HG03196 (cell line): Measurements from ENCODE around the gene LTBP1.

Experiments used
- ATAC-seq: cut with Tn5 transposase; IDR thresholded peaks from one replicate; pipeline ENCODE4 v1.9.1; 2021; ENCODE audit not compliant: unreplicated experiment

LTBP1 gene

GRCh38 chr2:33108483-33109443, 162.0 kb downstream of the LTBP1 start:
- no peak for ATAC-seq

DNA sequence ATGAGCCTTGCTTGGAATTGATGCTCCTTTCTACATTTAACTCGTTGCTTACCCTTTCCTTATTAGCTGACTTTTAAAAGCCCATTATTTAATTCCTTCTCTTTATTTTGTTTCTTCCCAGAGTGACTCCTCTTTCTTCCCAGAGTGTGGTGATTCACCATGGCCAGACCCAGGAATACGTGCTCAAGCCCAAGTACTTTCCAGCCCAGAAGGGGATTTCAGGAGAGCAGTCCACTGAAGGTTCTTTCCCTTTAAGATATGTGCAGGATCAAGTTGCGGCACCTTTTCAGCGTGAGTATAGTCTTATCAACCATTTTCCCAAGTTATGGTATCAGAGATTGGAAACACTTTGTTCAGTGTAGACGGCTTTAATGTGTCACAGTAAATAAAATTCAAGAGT, 163.7 kb downstream of the LTBP1 start:
- ATAC-seq, result no peak

DNA sequence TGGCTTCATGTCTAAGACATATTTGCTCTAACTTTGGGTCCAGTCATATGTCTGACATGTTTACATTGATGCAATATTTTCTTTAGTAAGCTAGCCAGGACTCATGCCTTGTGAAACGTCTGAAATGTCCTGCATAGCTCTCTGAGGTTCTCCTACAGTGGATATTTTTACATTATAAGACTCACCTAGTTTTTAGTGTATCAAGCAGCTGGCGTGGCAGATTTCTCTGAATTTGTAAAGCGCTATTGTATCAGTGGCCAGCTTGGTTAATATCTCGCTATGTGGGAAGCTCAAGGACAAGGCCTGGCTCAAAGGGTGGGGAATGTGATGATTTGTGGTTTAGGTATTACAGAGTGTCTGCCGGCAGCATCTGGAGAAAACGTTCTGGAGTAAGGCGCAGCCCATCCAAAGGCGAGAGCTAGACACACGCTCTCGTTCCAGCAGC, 164.3 kb downstream of the LTBP1 start:
- no peak for ATAC-seq

- ATAC-seq, result no peak
These were observed 168.4 kb downstream of the LTBP1 start for GRCh38 chr2:33115196-33115595.

GRCh38 chr2:33115728-33116127, 169.0 kb downstream of the LTBP1 start:
- no peak for ATAC-seq

GRCh38 chr2:33116799-33117198, 170.0 kb downstream of the LTBP1 start:
- ATAC-seq, result no peak

GRCh38 chr2:33118651-33119050, 171.9 kb downstream of the LTBP1 start:
- no peak for ATAC-seq

GRCh38 chr2:33121416-33121815, 174.7 kb downstream of the LTBP1 start:
- ATAC-seq, result no peak

GRCh38 chr2:33121925-33122324, 175.2 kb downstream of the LTBP1 start:
- no peak for ATAC-seq

DNA sequence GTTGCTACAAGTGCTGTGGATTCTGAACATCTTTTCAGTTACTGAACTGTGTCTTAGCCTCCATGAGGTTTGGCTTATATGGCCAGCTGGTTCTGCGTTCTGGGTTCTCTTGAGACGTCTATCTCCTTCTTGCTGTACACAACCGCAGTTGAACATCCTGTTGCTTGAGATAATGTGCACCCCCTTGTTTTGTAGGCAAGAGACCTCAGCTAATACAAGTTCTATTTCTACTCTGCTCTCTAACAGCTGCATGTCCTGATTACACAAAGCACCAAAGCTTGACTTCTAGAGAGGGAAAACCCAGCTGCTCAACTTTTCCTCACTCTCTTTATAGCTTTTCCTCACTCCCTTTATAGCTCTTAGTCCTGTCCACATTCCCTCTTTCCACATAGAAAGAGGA, 176.0 kb downstream of the LTBP1 start:
- ATAC-seq, result no peak

GRCh38 chr2:33123216-33123615, 176.5 kb downstream of the LTBP1 start:
- ATAC-seq, result no peak

- ATAC-seq, result no peak
These were observed 179.8 kb downstream of the LTBP1 start for GRCh38 chr2:33126552-33126951.

DNA sequence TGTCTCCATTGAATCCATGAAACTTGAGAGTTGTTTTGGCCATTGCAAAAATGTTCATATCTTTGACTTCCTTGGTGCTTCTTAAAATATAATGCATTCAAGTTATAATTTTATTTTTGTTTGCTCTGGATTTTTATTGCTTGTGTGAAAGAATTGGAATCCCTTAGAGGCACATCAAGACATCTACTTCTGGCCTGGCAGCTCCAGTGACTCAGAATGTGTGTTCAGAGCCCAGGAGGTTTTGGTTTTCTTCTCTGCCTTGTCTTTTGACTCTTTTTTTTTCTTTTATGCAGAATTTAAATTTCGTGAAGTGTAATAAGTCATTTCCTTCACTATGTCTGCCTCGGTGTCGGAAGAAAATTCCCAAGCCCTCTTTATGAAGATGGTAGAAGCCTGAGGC, 180.2 kb downstream of the LTBP1 start:
- ATAC-seq, result no peak

DNA sequence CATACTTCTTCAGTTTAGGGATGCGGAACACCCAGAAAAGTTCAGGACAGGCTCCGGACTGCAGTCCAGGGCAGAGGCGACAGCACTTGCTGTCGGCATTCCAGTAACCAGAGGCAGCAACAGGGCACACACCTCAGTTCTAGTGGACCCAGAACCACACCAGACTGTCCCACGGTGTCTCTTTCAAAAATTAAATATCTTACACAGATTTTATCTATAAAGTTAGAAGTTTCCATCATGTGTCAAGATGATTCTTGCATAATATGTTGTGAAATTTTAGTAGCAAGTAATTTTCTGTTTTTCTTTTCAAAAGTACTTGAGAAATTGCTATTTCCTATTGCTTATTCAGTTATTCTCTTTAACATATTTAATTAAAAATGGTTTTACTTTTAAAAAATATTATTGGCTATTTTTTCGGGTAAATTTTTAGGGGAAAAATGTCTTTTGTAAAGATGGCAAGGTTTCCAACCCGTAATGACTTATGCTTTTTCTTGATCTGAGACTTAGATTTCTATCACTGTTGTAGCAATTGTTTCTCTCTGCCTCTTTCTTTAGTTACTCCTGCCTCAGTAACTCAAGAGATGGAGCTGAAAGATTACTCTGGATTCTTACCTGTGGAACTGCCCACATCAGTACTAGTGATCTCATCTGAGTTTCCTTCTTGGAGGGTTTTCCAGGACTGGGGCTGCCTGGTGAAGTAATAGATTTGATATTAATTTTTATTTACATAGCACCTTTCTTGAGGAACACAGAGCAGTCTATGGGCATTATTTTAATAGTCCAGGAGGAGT, 182.7 kb downstream of the LTBP1 start:
- no peak for ATAC-seq

DNA sequence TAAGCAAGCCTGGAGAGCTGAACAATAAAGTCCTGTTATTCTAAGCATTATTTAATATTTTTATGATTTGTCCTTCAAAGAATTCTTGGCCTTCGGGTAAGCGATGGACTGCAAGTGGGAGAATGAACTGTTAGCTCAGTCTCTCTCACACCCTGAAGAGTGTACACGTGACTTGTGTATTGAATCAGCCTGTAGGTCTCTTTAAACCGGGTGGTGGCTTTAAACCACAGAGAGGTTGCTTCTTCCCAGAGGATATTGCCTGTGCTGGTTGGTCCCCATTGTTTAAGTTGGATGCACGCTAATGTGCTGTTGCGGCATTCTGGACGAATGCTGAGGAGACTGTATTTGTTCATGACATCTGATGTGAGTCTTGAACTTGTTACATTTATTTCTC, 183.3 kb downstream of the LTBP1 start:
- ATAC-seq, result no peak

- ATAC-seq, result no peak
These were observed 183.8 kb downstream of the LTBP1 start for GRCh38 chr2:33130544-33130943.

DNA sequence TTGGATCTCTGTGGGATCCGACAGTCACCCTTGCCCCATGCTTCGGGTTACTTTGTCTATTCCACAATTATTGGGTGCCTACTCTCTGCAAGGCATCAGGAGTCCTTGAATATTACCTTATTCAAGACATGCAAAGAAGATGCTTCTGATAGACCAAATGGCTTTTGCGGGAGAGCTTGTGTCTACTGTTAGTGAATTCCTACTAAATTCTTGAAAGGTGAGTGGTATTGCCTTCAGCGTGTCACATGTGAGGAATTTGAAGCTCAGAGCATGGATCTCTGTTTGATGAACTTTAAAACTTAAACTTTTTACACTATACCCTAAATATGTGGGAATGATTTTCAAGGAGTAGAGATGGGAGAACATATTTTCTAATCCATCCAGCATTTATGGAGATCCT, 184.4 kb downstream of the LTBP1 start:
- no peak for ATAC-seq

DNA sequence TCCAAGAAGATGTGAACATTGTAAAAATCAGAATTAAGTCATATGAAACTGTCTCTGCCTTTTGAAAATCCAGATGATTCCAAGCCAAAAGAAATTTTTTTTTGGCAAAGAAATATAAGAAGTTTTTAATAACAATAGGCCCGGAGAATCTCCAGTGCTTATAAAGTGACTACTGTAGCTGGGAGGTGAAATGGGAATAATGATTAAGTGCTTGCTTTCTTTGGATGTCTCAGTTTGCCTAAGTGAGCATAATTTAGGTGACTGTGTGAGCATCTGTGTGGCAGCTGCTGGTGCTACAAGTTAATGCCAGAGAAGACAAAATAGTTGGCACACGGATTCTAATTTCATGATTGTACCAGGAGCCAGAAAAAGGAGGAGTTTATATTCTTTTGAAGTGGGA, 185.0 kb downstream of the LTBP1 start:
- no peak for ATAC-seq

DNA sequence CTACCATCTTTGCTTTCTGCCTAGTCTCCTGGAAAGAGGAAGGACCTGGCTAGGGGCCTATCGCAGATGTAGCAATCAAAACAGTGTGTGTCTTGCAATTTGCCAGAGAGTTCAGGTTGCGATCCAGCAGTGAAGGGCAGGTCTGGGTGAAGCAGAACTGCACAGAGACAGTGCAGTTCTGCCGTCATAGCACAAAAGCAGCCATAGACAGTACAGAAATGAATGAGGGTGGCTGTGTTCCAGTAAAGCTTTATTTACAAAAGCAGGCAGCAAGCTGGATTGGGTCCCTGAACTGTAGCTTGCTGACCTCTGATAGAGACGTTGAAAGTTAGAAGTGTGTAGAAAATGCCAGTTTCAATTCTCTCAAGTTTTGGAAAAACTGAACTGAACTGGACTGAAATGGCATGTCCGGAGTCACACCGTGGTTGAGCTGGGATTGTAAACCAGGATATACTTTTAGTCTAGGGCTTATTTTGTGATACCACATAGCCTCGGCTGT, 186.8 kb downstream of the LTBP1 start:
- no peak for ATAC-seq

GRCh38 chr2:33134086-33134771, 187.5 kb downstream of the LTBP1 start:
- ATAC-seq, result no peak
